RWPE1 (cell line): Measurements from ENCODE around the gene NRK.

Experiments
- CTCF ChIA-PET: fragments of 350-600 bp; sonication (Branson Sonifier 250); formaldehyde crosslinking; extraction: SDS; loops from one replicate; lab custom pipeline; 2021; lab: Yijun Ruan, JAX
- POLR2A ChIA-PET: fragments of 400-600 bp; formaldehyde crosslinking; extraction: SDS; loops from one replicate; lab custom pipeline; 2020; ENCODE audit warnings: antibody characterized with exemption; ENCODE audit not compliant: low non-redundant PET; lab: Yijun Ruan, JAX
- DNase-seq: peaks from one replicate; pipeline ENCODE4 v3.0.0; 2012; ENCODE audit warnings: low spot score
- H3K27ac ChIP-seq: fragments of 450-650 bp; 2 replicates; pipeline ENCODE4 v1.5.1; 2017
- CTCF ChIP-seq: fragments of 450-650 bp; conservative IDR thresholded peaks from 2 replicates; pipeline ENCODE4 v1.5.1; 2017; ENCODE audit warnings: low read depth, mild to moderate bottlenecking

The NRK gene

DNA sequence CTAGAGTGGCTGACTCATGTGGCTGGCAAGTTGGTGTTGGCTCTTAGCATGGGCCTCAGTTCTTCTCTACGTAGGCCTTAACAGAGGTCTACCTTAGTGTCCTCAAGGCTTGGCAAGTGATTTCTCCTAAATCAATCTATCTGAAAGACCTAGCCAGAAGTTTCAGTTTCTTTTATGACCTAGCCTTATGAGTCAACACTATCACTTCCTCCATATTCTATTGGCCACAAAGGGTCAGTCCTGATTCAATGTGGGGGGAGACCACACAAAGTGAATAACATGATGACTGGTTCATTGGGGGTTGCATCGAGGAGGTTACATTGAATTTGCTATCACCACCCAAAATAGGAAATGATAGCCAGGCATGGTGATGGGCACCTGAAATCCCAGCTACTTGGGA lies 5.8 kb upstream of the NRK start:
- no peak overlapping the region for H3K27ac ChIP-seq
- DNase-seq, result no peak
- ChIA-PET POLR2A (no interaction called here), CTCF (no interaction called here)
- TF ChIP-seq CTCF, result no peak

DNA sequence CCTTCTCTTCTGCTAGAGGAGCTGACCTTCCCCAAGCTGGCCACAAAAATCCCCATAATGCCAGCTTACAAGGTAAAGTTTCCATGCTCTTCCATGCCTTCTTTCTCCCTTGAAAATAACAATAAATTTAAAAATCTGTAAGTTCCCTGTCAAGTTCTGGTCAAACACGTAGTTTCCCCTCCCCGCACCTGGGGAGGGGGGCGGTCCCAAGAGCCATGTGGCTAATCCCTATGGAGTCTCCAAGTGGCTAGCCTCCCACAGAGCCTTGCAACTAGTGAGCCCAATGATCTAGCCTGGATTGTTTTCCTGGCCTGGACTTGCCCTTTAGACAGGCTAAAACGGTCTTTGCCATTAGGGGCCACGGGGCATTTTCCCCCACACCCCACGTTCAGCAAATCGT lies 2.1 kb upstream of the NRK start:
- POLR2A ChIA-PET, result no interaction called here
- no peak overlapping the region for H3K27ac ChIP-seq
- no peak for DNase-seq
- CTCF ChIA-PET, result interaction anchor here (0.6 kb wide), 1 partner anchor 275 kb away, joined by 3 read pairs; no protein-coding TSS in a partner anchor
- no peak for TF ChIP-seq CTCF

DNA sequence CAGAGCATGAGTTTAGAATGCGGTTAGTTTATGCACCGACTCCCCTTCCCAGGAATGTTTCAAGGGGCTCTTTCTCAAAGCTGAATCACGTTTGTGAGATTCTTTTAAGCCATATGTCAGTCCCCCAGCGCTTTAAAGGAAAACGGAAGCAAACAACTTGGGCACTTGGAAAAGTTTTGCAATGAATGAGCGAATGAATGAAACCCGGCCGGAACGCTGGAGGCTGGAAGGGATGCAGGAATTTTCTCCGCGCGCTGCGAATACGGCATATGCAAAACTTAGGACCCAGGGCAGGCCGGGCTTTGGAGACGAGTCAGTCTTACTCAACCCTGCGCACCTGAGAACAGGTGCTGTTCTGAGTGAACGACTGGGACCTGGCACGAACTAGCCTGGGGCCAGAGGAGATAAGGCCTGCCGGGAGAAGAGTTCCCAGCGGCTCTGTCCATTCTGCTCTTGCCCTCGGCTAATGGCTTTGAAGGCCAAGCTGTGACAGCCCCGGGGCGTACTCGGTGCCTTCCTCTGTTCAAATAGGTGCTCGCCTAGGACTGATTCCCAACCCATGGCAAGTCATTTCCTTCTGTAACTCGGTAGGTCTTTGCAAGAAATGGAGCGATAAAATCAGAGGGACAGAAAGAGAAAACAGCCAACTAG lies 743 bp upstream of the NRK start:
- no peak overlapping the region for H3K27ac ChIP-seq
- no peak for TF ChIP-seq CTCF
- ChIA-PET CTCF (no interaction called here), POLR2A (no interaction called here)
- peak; percentile 6 for DNase-seq

GRCh38 chrX:105823092-105823455 lies 735 bp downstream of the NRK start:
- no peak for TF ChIP-seq CTCF
- H3K27ac ChIP-seq, result no peak overlapping the region
- no peak for DNase-seq
- ChIA-PET CTCF (no interaction called here), POLR2A (no interaction called here)

- DNase-seq, result no peak
- CTCF ChIA-PET, result no interaction called here
- H3K27ac ChIP-seq, result no peak overlapping the region
- POLR2A ChIA-PET, result no interaction called here
- no peak for TF ChIP-seq CTCF
Observed at GRCh38 chrX:105829011-105829410, 6.7 kb downstream of the NRK start.

- H3K27ac ChIP-seq, result no peak overlapping the region
- peak; percentile 14 for DNase-seq
- CTCF ChIA-PET, result no interaction called here
- no peak for TF ChIP-seq CTCF
- POLR2A ChIA-PET, result no interaction called here
Observed at GRCh38 chrX:105837232-105837631, 14.9 kb downstream of the NRK start.
